Anterior cingulate cortex (tissue), 58 donors: ENCODE data around the gene NPEPL1.
A peak's percentile ranks its signal among the peaks of the same experiment; 100 is the strongest.

Experiments used
- DNase-seq, 58 donors: peaks; one replicate each; lab custom pipeline; 2025; lab: John Stamatoyannopoulos, UW

Gene NPEPL1

GRCh38 chr20:58711266-58712051 lies 18.9 kb downstream of the NPEPL1 start:
- no peak for DNase-seq

GRCh38 chr20:58712151-58712791 lies 19.7 kb downstream of the NPEPL1 start:
- no peak for DNase-seq

- no peak for DNase-seq
These were observed 20.5 kb downstream of the NPEPL1 start for GRCh38 chr20:58712806-58713731.

- no peak for DNase-seq
These were observed 21.3 kb downstream of the NPEPL1 start for GRCh38 chr20:58713801-58714339.

- DNase-seq, result no peak
These were observed 21.8 kb downstream of the NPEPL1 start for GRCh38 chr20:58714340-58714922.

- DNase-seq, result no peak
These were observed 22.3 kb downstream of the NPEPL1 start for GRCh38 chr20:58714923-58715351.

- DNase-seq, result no peak
These were observed 22.8 kb downstream of the NPEPL1 start for GRCh38 chr20:58715391-58715800.

- DNase-seq, result no peak
These were observed 23.3 kb downstream of the NPEPL1 start for GRCh38 chr20:58715801-58716475.

- DNase-seq, result no peak
These were observed 24.1 kb downstream of the NPEPL1 start for GRCh38 chr20:58716476-58717277.

DNA sequence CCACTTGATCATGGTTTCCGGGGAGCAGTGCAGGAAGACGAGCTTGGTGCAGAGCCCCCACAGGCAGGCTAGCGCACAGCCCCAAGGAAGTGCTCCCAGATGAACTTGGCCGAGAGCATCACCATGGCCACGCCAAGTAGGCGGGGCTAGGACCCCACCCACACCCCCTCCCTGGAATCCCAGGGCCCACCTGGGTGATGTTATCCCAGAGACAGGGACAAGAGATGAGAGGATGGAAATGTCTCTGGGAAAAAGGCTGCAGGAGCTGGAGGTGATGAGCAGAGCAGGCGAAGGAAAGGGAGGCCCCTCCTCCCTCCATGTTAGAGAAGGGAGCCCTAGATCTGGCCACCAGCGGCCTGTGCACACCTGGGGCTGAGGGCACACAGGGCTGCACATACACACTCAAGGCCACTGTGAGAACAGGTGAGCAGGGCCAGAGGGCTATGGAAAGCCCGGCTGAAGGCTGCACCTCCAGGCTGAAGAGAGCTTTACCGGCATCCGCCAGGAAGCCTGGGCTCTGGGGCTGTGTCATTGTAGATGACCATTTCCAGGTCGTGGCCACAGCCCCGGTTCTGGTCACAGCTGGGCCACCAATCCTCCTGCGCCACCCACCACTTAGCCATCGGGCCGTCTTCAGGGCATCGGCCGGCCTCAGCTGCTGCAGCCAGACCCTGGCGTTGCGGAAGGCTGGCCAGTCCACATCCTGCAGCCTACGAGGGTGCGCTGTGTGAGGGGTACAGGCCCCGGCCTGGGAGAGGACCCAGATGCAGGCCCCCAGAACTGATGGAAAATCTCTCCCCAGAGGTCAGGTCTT lies 24.9 kb downstream of the NPEPL1 start:
- DNase-seq, result no peak

DNA sequence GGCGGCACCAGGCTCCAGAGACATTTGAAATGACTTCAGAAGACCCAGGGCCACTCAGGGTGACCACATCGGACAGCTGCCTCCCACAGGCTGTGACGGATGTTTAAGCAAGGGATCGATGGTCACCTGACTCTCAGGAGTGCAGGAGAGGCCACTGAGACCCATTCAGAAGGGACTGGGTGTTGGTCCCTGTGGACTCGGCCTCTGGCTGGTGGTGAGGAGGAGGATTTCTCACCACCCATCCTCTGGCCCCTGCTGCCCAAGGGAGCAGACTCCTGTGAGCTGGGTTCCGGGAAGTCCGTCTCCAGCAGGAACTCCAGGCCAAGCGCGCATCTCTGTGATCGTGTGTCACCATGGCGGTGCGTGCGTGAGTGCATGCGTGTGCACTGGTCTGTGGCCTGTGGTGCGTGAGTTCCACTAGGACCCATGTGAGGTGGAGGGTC lies 25.5 kb downstream of the NPEPL1 start:
- DNase-seq, result no peak

DNA sequence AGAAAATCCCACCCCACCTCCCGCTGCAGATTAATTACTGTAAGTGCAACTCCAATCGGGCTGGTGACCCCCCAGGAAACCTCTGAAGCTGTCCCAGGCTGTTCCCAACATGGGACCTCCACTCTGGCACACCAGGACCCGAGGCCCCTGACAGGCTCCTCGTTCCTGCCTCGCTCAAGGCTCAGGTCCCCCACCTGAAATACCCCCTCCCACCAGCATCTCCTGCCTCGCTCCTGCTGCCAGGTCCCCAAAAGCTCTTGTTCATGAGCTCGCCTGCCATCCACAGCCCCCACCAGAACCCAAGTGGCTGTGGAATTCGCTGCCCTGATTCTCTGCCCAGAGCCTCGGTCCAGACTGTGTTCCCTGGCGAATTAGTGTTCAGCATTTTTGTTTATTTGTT lies 26.1 kb downstream of the NPEPL1 start:
- peak in 6 of 58 donors; percentile 11 to 62 (median 36) for DNase-seq

- peak in 18 of 58 donors; percentile 11 to 62 (median 38) for DNase-seq
These were observed 26.7 kb downstream of the NPEPL1 start for GRCh38 chr20:58719258-58719657.

- no peak for DNase-seq
These were observed 27.4 kb downstream of the NPEPL1 start for GRCh38 chr20:58719971-58720371.

GRCh38 chr20:58720890-58721289 lies 28.3 kb downstream of the NPEPL1 start:
- no peak for DNase-seq

GRCh38 chr20:58721951-58722778 lies 29.6 kb downstream of the NPEPL1 start:
- no peak for DNase-seq
